Measurements from ENCODE around the gene SHH.

SHH gene

DNA sequence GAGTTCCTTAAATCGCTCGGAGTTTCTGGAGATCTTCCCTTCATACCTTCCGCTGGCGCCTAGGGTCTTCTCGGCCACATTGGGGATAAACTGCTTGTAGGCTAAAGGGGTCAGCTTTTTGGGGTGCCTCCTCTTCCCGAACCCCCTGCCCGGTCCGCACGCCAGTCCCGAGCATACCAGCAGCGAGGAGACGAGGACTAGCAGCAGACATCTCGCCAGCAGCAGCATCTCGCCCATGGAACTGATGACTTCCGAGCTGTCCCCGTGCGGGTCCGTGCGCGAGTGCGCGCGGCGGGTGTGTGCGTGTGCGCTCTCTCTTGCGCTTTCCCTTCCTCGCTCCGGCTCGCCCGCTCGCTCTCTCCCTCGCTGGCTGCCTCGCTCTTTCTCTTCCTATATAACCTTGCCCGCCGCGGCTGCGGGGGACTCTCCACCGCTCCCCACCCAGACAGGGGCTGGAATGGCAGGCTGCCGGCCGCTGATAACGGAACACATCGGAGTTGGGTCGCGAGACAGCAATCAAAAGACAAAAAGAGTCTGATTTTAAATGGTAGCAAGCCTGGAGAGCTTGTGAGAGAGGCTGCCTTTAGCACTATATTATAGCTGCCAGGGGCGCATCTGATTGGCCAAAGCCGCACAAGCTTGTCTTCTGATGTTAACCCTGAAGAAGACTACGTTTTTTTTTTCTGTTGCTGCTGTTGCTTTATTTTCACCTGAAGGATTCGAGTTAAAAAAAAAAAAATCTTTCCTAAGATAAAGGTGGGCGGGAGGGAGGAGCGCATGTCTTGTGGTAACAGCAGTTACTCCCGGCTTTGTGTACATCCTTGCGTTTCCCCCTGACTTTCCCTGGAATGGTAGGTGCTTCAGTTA lies at the start of gene SHH:
SHH (minus strand) TSS at position 569 of the 867 bp plus-strand sequence; CDS start at position 228, 341 bp downstream.
- no peak for DNase-seq (ENCODE audit: low read depth, low spot score)

GRCh38 chr7:155861480-155861868 lies 49.2 kb upstream of the SHH start:
- DNase-seq (ENCODE audit: low read depth, low spot score): no peak
- H3K27ac ChIP-seq: no peak overlapping the region

More for the DNA sequence above, at the start of gene SHH:
- no peak within 1 kb of the TSS for H3K27ac ChIP-seq

GRCh38 chr7:155860840-155861479 lies 48.7 kb upstream of the SHH start:
- H3K27ac ChIP-seq: no peak overlapping the region
- DNase-seq (ENCODE audit: low read depth, low spot score): no peak

DNA sequence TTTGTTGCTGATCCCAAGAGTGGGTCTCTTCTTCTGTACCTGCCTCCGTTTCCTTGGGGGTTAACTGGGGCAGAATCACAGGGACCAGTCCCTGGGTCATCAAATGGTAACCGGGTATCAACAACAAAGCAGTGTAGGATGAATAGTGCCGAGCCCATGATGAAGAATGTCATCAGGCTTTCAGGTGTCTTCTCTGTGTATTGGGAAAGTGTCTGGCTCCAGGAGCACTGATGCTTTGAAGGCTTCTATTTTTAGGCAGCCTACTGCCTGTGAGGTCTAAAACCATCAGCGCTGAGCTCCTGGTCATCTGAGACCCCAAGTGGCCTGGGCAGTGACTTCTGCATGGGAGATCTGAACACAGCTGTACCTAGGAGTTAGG lies 48.2 kb upstream of the SHH start:
- H3K27ac ChIP-seq: no peak overlapping the region
- no peak for DNase-seq (ENCODE audit: low read depth, low spot score)

- no peak overlapping the region for H3K27ac ChIP-seq
- DNase-seq (ENCODE audit: low read depth, low spot score): no peak
These were observed 46.3 kb upstream of the SHH start for GRCh38 chr7:155858521-155859061.

GRCh38 chr7:155857141-155857540 lies 44.9 kb upstream of the SHH start:
- no peak overlapping the region for H3K27ac ChIP-seq
- no peak for DNase-seq (ENCODE audit: low read depth, low spot score)

DNA sequence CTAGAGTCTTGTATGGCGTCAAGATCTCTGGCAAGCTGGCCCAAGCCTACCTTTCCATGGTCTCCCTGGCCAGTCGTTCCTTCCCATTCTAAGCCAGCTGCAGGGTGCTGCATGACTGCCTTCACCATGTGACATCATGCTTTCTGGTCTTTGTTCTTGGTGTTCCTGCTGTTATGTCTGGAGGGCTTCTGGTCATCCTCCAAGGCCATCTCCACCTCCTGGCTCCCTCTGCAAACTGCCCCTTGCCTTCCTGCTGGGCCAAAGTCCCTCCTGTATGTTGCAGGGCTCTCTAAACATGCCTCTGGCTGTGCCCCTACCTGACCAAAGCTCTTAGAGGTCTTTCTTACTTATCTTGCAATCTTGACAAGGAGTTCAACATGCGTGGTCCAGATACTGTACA lies 44.4 kb upstream of the SHH start:
- no peak overlapping the region for H3K27ac ChIP-seq
- no peak for DNase-seq (ENCODE audit: low read depth, low spot score)

DNA sequence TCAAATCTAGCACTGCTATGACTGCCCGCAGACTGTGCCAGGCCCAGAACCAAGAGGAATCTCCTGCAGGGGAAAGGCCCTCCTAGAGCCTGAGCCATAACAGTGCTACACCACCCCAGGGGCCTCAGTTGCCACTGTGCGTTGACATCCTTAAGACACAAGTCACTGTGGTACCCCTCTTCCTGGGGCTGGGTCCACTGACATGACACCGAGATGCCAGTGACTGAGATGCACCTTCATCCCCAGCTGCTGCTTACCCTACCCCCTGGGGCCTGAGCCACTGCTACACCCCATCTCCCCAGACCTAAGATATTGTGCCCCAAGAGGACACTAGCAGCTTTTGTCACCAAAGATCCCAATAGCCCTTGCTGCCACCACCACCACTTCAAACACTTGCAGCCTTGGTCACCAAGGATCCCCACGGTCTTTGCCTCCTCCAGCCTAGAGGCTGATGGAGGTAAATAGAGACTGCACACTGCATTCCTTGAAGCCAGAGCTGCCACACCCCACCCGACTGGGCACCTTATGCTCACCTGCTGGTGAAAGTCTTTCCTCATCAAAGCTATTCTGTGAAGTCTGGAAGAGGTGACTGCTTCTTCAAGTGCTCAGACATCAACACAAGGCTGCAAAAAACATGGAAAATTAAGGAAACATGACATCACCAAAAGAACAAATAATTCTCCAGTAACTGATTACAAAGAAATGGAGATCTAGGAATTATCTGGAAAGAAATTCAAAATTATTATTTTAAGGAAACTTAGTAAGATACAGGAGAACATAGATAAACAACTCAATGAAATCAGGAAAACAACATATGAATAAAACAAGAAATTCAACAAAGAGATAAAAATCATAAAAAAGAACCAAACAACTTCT lies 40.4 kb upstream of the SHH start:
- DNase-seq (ENCODE audit: low read depth, low spot score): no peak
- no peak overlapping the region for H3K27ac ChIP-seq

GRCh38 chr7:155851892-155852291 lies 39.6 kb upstream of the SHH start:
- DNase-seq (ENCODE audit: low read depth, low spot score): no peak
- no peak overlapping the region for H3K27ac ChIP-seq

GRCh38 chr7:155850766-155851678 lies 38.8 kb upstream of the SHH start:
- DNase-seq (ENCODE audit: low read depth, low spot score): no peak
- no peak overlapping the region for H3K27ac ChIP-seq

- no peak overlapping the region for H3K27ac ChIP-seq
- DNase-seq (ENCODE audit: low read depth, low spot score): no peak
These were observed 37.8 kb upstream of the SHH start for GRCh38 chr7:155850001-155850436.

DNA sequence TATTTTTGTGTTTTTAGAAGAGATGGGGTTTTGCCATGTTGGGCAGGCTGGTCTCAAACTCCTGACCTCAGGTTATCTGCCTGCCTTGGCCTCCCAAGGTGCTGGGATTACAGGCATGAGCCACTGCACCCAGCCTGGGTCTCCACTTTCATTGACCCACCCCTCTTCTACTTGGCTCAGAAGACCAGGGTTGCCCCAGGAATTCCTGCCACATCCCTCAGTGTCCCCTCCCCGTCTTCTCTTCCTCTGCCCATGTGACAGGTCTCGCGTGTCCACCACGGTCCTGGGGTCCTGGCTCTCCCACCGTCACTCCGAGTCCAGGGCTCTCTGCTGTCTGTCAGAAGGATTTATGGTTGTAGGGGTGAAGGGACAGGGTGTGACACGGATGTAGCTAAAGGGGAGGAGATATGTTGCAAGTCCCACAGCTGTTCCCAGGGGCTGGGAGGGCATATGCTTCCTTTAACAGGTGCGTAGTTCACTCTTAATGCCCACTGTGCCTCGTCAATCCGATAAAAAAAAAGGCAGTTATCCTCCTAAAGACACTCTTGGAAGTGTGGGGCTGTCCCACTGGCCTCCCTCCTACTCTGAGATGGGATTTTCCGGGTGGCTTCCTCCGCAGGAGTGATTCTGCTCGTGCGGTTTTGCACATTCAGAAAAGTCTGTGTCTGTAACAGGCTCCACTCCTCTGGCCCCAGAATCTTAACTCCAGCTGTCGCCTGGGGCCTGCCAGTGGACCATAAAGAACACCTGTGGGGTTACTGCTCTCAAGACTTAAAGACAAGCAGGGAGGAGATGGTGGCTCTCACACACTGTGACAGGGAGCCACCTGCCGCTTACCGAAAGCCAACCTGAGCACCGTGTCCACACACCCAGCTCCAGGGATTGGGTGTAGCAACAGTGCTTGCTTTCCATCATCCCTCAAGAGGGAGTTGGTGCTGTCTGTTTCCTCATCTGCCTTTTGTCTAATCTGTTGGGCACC lies 36.7 kb upstream of the SHH start:
- H3K27ac ChIP-seq: no peak overlapping the region
- DNase-seq (ENCODE audit: low read depth, low spot score): no peak

DNA sequence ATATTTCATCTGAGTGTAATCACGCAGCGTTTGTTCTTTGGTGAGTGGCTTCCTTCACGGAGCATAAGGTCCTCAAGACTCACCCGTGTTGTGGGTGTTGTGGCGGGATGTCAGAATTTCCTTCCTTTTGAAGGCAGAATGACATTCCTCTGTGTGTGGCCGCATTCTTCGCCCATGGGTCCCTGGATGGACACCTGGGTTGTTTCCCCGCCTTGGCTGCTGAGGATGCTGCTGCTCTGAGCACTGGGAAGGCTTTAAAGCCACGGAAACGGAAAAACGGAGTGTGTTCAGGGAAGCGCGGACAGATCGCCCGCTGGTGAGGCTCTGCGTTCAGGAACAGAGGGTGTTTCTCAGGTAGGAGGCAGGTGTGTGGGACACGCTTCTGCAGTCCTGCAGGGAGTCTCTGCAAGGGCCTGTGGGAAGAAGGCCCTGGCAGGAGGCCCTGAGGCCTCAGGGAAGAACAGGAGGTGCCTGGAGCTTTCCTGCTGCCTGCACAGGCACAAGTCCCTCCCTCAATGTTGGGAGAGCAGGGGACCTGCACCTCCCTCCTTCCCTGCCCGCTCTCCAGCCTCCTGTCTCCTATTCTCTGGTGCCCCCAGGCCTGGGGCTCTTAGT lies 35.7 kb upstream of the SHH start:
- no peak for DNase-seq (ENCODE audit: low read depth, low spot score)
- H3K27ac ChIP-seq: no peak overlapping the region

DNA sequence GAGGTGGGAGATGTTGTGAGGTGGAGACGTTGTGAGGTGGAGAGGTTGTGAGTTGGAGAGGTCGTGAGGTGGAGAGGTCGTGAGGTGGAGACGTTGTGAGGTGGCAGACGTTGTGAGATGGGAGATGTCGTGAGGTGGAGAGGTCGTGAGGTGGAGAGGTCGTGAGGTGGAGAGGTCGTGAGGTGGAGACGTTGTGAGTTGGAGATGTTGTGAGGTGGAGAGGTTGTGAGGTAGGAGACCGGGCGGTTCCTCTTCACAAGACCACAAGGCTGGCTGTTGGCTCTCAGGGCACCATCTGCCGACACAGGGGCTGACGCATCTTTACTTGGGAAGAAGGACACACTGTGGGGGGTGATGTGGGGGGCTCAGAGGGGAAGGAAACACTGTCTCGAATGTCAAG lies 34.7 kb upstream of the SHH start:
- no peak for DNase-seq (ENCODE audit: low read depth, low spot score)
- no peak overlapping the region for H3K27ac ChIP-seq

- no peak overlapping the region for H3K27ac ChIP-seq
- DNase-seq (ENCODE audit: low read depth, low spot score): no peak
These were observed 33.9 kb upstream of the SHH start for GRCh38 chr7:155846156-155846555.

- no peak overlapping the region for H3K27ac ChIP-seq
These were observed 33.0 kb upstream of the SHH start for GRCh38 chr7:155845226-155845625.

DNA sequence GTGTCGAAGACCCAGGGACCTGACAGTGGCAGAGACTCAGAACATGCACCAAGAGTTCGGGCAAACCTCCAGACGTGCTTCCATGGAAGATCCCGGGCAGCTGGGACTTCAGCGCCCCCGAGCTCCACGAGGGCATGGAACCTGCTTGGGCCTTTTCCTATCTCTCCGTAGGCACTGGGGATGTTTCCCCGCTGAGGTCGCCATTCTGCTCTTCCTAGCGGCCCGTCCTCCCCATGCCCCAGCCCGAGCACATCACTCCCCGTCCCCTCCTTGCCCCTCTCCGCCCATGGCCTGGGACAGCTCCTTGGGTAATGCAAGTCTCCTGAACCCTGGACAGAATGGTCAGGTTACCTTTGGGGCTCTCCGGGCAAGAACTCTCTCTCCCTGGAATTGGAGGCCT lies 32.3 kb upstream of the SHH start:
- no peak overlapping the region for H3K27ac ChIP-seq
- no peak for DNase-seq (ENCODE audit: low read depth, low spot score)

More at GRCh38 chr7:155845226-155845625, 33.0 kb upstream of the SHH start:
- no peak for DNase-seq (ENCODE audit: low read depth, low spot score)

DNA sequence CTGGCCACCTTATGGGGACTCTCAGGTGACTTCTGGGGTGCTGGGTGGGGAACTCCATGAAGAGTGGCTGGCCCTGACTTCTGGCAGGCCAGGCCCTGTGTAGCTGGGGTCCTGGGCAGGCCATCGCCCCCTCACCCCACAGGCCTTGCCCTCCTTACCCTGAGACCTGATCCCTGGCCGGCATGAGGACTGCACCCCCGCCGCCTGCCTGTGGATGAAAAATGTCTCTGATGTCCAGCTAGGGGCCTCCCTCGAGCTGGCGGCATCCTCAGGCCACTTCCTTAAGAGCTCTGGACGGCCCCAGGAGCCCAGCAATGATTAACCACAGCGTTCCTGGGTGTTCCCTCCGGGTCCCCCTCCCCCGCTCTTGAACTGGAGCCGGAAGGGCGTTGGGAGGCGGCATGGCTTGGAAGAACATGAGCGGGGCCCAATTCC lies 31.8 kb upstream of the SHH start:
- DNase-seq (ENCODE audit: low read depth, low spot score): no peak
- H3K27ac ChIP-seq: no peak overlapping the region
